Prostate gland (tissue), 2 donors: ENCODE data around the gene BCR. TPM values are rescaled to one million over a fixed set of nuclear protein-coding genes. Genes with fewer than 3 reads are reported as not detected.

ENCODE experiments used
- DNase-seq: peaks from one replicate; pipeline ENCODE4 v3.0.0-alpha.2; 2019; ENCODE audit warnings: low spot score
- H3K27ac ChIP-seq, 2 donors: fragments of 200-600 bp; sonication (generic); 2 replicates each; pipeline ENCODE4 v1.5.1; 2017 to 2019
- H3K27me3 ChIP-seq: fragments of 200-600 bp; sonication (generic); replicated peaks from 2 replicates; pipeline ENCODE4 v1.5.1; 2019; ENCODE audit not compliant: insufficient read depth
- H3K36me3 ChIP-seq, 2 donors: fragments of 200-600 bp; sonication (generic); 1 replicate in 1 of 2; 2 replicates in 1 of 2; pipeline versions ENCODE4 v1.5.1 to v1.8.1; 2017 to 2019
- H3K4me1 ChIP-seq: fragments of 200-600 bp; sonication (generic); replicated peaks from 2 replicates; pipeline ENCODE4 v1.5.1; 2019
- H3K4me3 ChIP-seq, 2 donors: fragments of 200-600 bp; sonication (generic); 2 replicates each; pipeline ENCODE4 v1.5.1; 2017 to 2019
- H3K9me3 ChIP-seq: fragments of 200-600 bp; sonication (generic); 2 replicates; pipeline ENCODE4 v1.5.1; 2017
- CTCF ChIP-seq, 4 experiments: fragments of 200-600 bp in 2 of 4; fragments of 450-650 bp in 2 of 4; sonication (generic) in 2 of 4; IDR thresholded peaks; 1 replicate in 3 of 4; 2 replicates in 1 of 4; pipeline ENCODE4 v1.5.1; 2016 to 2019; ENCODE audit warnings: antibody characterized with exemption in 4 of 4, mild to moderate bottlenecking in 2 of 4, moderate library complexity in 2 of 4
- POLR2A ChIP-seq: fragments of 450-650 bp; IDR thresholded peaks from one replicate; pipeline ENCODE4 v1.6.1; 2016; ENCODE audit warnings: antibody characterized with exemption, mild to moderate bottlenecking
- POLR2AphosphoS5 ChIP-seq: sonication (generic); formaldehyde crosslinking; IDR thresholded peaks from one replicate; pipeline ENCODE4 v1.6.1; 2017; ENCODE audit warnings: antibody characterized with exemption
- WGBS: methylation state at CpG from one replicate; pipeline ENCODE4 v1.1.5; 2018; 5-methylcytosine and 5-hydroxymethylcytosine counted together
- intact Hi-C: fragments of 100-400 bp; cut with DNase I; formaldehyde crosslinking; loops from one replicate; pipeline ENCODE4 v1.14.2; 2022
- total RNA-seq, 2 donors: library from RNA; depleted of rRNA; stranded (reverse); fragments of >200 nt; gene quantifications; one replicate each; pipeline ENCODE4 v1.1.0, GENCODE V29; 2016

BCR gene
- total RNA-seq, 2 donors from 2014 or later: 32.7 to 88.8 TPM

GRCh38 chr22:23184100-23184763 lies 3.9 kb downstream of the BCR start:
- no peaks in the 10 kb centered on the region for H3K36me3 ChIP-seq
- WGBS: 61% methylated on average over 3 of the region's 3 CpGs
- TF ChIP-seq CTCF (IDR thresholded peaks at IDR 0.05): no peak
- no peak for TF ChIP-seq POLR2AphosphoS5
- TF ChIP-seq POLR2A: no peak
- no peaks in the 10 kb centered on the region for H3K27me3 ChIP-seq
- H3K27ac ChIP-seq: peak overlapping the region; percentile 17 to 65
- intact Hi-C loops: loop anchor here (5.0 kb wide), 1 partner anchor 338 kb away; no protein-coding TSS in a partner anchor
- peaks cover 17% of the 10 kb centered on the region for H3K4me1 ChIP-seq
- no peaks in the 10 kb centered on the region for H3K9me3 ChIP-seq
- H3K4me3 ChIP-seq: no peak overlapping the region
- DNase-seq: no peak

- H3K27ac ChIP-seq: peak overlapping the region in 1 of 2 donors; percentile 10
- H3K9me3 ChIP-seq: no peaks in the 10 kb centered on the region
- H3K4me3 ChIP-seq: no peak overlapping the region
- intact Hi-C loops: loop anchor here (5.0 kb wide), 1 partner anchor 338 kb away; no protein-coding TSS in a partner anchor
- no peak for DNase-seq
- TF ChIP-seq POLR2A: no peak
- no peak for TF ChIP-seq CTCF (IDR thresholded peaks at IDR 0.05)
- no peak for TF ChIP-seq POLR2AphosphoS5
- H3K36me3 ChIP-seq: no peaks in the 10 kb centered on the region
- no peaks in the 10 kb centered on the region for H3K27me3 ChIP-seq
- peaks cover 16% of the 10 kb centered on the region for H3K4me1 ChIP-seq
- 78% methylated on average over 5 of the region's 5 CpGs for whole genome bisulfite sequencing
Observed at GRCh38 chr22:23184764-23185113, 4.4 kb downstream of the BCR start.

- Histone ChIP-seq H3K4me3 (no peak overlapping the region), H3K4me1 (peaks cover 7% of the 10 kb centered on the region), H3K9me3 (no peaks in the 10 kb centered on the region), H3K27me3 (no peaks in the 10 kb centered on the region), H3K36me3 (no peaks in the 10 kb centered on the region), H3K27ac (peak overlapping the region; percentile 42 to 59)
- TF ChIP-seq CTCF (IDR thresholded peaks at IDR 0.05) (no peak), POLR2A (no peak), POLR2AphosphoS5 (no peak)
- intact Hi-C loops: no loop called here
- DNase-seq: no peak
- WGBS: 67% methylated on average over 4 of the region's 4 CpGs
Observed at GRCh38 chr22:23187211-23187610, 6.9 kb downstream of the BCR start.

GRCh38 chr22:23187871-23188700 lies 7.8 kb downstream of the BCR start:
- H3K4me1 ChIP-seq: no peaks in the 10 kb centered on the region
- WGBS: 51% methylated on average over 7 of the region's 7 CpGs
- H3K27ac ChIP-seq: peak overlapping the region; percentile 42 to 59
- H3K9me3 ChIP-seq: no peaks in the 10 kb centered on the region
- no peak overlapping the region for H3K4me3 ChIP-seq
- TF ChIP-seq POLR2A: no peak
- peak; percentile 37 for TF ChIP-seq POLR2AphosphoS5
- no peak for TF ChIP-seq CTCF (IDR thresholded peaks at IDR 0.05)
- H3K27me3 ChIP-seq: no peaks in the 10 kb centered on the region
- H3K36me3 ChIP-seq: no peaks in the 10 kb centered on the region
- intact Hi-C loops: no loop called here
- DNase-seq: no peak
